ENCODE measurements around the gene RPTN.

RPTN gene

DNA sequence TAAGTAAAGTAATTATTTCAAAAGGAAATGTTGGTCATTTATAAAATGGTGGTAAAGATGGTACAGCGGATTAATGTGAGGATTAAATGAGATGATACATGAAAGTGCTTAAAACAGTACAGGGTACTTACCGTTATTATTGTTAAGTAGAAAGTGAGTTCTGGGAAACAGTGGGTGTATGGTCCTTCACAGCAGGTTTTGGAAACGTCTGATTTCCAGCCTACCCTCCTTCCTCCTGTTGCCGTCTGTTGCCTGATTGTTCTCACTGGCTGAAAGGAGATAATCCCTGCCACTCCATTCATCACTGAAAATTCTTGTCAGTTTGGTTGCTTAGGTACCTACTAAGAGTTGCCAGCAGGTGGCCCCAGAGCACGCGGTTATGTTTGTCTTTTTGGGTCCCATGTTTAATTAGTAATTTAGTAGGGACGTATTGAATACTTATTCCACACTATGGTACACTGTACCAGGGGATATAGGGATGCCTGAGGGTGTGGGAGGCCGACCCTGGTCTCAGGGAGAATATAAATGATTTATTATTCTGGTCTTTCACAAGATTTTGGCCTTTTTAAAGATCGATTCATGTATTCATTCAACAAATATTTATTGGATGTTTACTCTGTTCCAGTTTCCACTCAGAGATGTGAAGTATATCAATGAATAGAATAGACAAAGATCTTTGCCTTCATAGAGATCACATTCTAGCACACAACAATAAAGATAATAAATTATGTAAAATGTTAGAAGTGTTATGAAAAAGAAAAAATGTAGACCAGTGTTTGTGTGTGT lies 30.8 kb upstream of the RPTN start:
- no peak overlapping the region; the same call in 1 of the 2 replicates for H3K4me3 ChIP-seq (ENCODE audit: low read depth, low read length)
- TF ChIP-seq, protein P1, sequence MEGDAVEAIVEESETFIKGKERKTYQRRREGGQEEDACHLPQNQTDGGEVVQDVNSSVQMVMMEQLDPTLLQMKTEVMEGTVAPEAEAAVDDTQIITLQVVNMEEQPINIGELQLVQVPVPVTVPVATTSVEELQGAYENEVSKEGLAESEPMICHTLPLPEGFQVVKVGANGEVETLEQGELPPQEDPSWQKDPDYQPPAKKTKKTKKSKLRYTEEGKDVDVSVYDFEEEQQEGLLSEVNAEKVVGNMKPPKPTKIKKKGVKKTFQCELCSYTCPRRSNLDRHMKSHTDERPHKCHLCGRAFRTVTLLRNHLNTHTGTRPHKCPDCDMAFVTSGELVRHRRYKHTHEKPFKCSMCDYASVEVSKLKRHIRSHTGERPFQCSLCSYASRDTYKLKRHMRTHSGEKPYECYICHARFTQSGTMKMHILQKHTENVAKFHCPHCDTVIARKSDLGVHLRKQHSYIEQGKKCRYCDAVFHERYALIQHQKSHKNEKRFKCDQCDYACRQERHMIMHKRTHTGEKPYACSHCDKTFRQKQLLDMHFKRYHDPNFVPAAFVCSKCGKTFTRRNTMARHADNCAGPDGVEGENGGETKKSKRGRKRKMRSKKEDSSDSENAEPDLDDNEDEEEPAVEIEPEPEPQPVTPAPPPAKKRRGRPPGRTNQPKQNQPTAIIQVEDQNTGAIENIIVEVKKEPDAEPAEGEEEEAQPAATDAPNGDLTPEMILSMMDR (IDR thresholded peaks at IDR 0.05; ENCODE audit: low read depth, low read length, missing control alignments) = peak; percentile 76
- DNase-seq (ENCODE audit: low read depth) = peak; percentile 22

DNA sequence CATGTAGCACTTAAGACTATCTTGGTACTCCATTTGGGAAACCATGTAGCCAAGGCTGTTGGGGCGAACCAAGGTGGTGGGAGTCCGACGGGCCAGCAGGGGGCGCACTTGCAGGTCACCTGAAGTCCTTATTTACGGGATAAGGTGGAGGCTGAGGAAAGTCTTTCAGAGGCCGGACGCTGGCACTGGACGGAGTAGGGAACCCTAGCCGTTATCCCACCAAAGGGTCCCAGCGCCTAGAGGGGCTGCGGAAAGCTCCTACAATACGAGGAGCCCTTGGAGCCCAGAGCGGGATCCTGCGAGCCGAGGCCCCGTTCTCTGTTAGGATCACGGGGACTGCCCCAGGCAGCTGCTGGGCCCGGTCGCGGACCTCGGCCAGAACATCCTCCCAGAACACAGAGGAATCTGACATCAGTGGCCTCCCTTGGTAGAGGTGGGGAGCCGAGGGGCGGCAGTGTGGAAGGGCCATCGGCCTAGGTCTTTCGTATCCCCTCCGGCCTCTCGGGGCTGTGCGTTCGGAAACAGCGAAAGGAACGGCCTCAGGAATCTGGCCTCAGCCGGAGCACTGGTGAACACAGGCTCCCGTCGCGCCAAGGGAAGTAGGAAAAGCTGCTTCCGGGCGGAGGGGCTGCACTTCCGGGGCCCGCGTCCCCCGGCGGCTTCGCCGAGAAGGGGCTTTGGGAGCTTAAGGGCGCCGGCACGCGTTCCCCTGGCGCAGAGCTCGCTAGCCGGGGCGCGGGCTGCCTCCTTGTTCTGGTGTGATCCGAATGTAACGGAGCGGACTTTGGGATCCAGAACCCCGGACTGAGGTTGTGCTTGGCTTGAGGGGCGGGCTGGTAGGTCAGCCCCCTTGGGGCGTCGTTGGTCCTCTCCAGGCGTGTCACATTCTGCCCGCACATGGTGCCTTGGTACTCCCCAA lies 29.9 kb upstream of the RPTN start:
- H3K4me3 ChIP-seq (ENCODE audit: low read depth, low read length) = peak overlapping the region; percentile 55
- TF ChIP-seq, protein P1 (IDR thresholded peaks at IDR 0.05; ENCODE audit: low read depth, low read length, missing control alignments) = peak; percentile 89
- DNase-seq (ENCODE audit: low read depth) = peak; percentile 47

- H3K4me3 ChIP-seq (ENCODE audit: low read depth, low read length) = no peak overlapping the region
- no peak for DNase-seq (ENCODE audit: low read depth)
- TF ChIP-seq, protein P1 (IDR thresholded peaks at IDR 0.05; ENCODE audit: low read depth, low read length, missing control alignments) = no peak
These were observed 27.7 kb upstream of the RPTN start for GRCh38 chr1:152186556-152187285.

GRCh38 chr1:152185544-152186391 lies 26.7 kb upstream of the RPTN start:
- DNase-seq (ENCODE audit: low read depth) = no peak
- H3K4me3 ChIP-seq (ENCODE audit: low read depth, low read length) = no peak overlapping the region
- TF ChIP-seq, protein P1 (IDR thresholded peaks at IDR 0.05; ENCODE audit: low read depth, low read length, missing control alignments) = peak; percentile 72

DNA sequence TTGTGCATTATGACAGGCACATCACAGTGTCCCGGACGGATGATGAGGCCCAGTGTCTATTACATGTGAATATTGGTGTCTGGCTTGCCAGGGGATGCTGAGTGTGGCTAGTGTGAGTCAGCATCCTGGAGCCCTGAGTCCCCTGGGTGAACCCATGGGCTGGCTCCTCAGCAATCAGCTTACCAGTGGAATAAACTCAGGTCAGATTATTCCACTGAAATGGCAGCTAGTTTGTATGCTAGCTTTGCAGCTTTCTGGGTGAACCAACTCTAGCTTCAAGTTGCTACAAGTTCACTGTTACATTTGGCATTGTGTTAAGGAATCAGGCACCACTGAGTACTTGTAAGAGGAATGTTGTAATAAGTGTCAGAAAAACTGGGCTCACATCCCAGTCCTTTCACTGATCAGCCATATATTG lies 23.9 kb upstream of the RPTN start:
- no peak overlapping the region for H3K4me3 ChIP-seq (ENCODE audit: low read depth, low read length)
- no peak for DNase-seq (ENCODE audit: low read depth)
- TF ChIP-seq, protein P1 (IDR thresholded peaks at IDR 0.05; ENCODE audit: low read depth, low read length, missing control alignments) = no peak

- no peak for DNase-seq (ENCODE audit: low read depth)
- TF ChIP-seq, protein P1 (IDR thresholded peaks at IDR 0.05; ENCODE audit: low read depth, low read length, missing control alignments) = peak; percentile 61
- no peak overlapping the region for H3K4me3 ChIP-seq (ENCODE audit: low read depth, low read length)
These were observed 23.4 kb upstream of the RPTN start for GRCh38 chr1:152182431-152182830.
